Mucosa of gallbladder (tissue), 1 donor: ENCODE data around the gene ZNF248. TPM values are rescaled to one million over a fixed set of nuclear protein-coding genes. Genes with fewer than 3 reads are reported as not detected.
"Not testable (repeated sequence)": the region's sequence is repeated elsewhere in the genome, so short reads cannot be mapped to it uniquely, and the experiment has no call there.

Source experiments
- DNase-seq: peaks from one replicate; pipeline ENCODE4 v3.0.0-alpha.2; 2020; ENCODE audit warnings: low spot score
- total RNA-seq: library from RNA; stranded (reverse); gene quantifications from one replicate; pipeline ENCODE4 v1.2.1, GENCODE V29; 2021
- donor health status: DM: no; HTN: no; CAD: no.

ZNF248 gene
- 13.6 TPM for total RNA-seq

- peak; percentile 97 for DNase-seq
Observed at GRCh38 chr10:37857287-37858211, at the start of gene ZNF248. ZNF248 (minus strand) TSS chr10:37857610; CDS start chr10:37856310, 1,300 bp downstream.

GRCh38 chr10:37906382-37906781 lies 49.0 kb upstream of the ZNF248 start:
- no peak for DNase-seq

GRCh38 chr10:37896436-37896835 lies 39.0 kb upstream of the ZNF248 start:
- DNase-seq, result no peak

- no peak for DNase-seq
Observed at GRCh38 chr10:37895674-37896073, 38.3 kb upstream of the ZNF248 start.

- no peak for DNase-seq
Observed at GRCh38 chr10:37885850-37886249, 28.4 kb upstream of the ZNF248 start.

GRCh38 chr10:37872955-37873354 lies 15.5 kb upstream of the ZNF248 start:
- no peak for DNase-seq

GRCh38 chr10:37872283-37872682 lies 14.9 kb upstream of the ZNF248 start:
- DNase-seq, result no peak

GRCh38 chr10:37871568-37872251 lies 14.3 kb upstream of the ZNF248 start:
- no peak for DNase-seq

- no peak for DNase-seq
Observed at GRCh38 chr10:37871143-37871542, 13.7 kb upstream of the ZNF248 start.

- DNase-seq, result no peak
Observed at GRCh38 chr10:37868796-37869195, 11.4 kb upstream of the ZNF248 start.

- no peak for DNase-seq
Observed at GRCh38 chr10:37865957-37866803, 8.8 kb upstream of the ZNF248 start.

- DNase-seq, result no peak
Observed at GRCh38 chr10:37865264-37865663, 7.9 kb upstream of the ZNF248 start.

GRCh38 chr10:37860494-37861190 lies 3.2 kb upstream of the ZNF248 start:
- DNase-seq, result no peak

- DNase-seq, result not testable (repeated sequence)
Observed at GRCh38 chr10:37859270-37859669, 1.9 kb upstream of the ZNF248 start.

GRCh38 chr10:37856881-37857286 lies 526 bp downstream of the ZNF248 start:
- peak; percentile 22 for DNase-seq

- no peak for DNase-seq
Observed at GRCh38 chr10:37855636-37856035, 1.8 kb downstream of the ZNF248 start.

- no peak for DNase-seq
Observed at GRCh38 chr10:37854626-37855025, 2.8 kb downstream of the ZNF248 start.

- DNase-seq, result no peak
Observed at GRCh38 chr10:37844644-37845043, 12.8 kb downstream of the ZNF248 start.

- DNase-seq, result no peak
Observed at GRCh38 chr10:37839243-37839642, 18.2 kb downstream of the ZNF248 start.

- DNase-seq, result no peak
Observed at GRCh38 chr10:37831495-37832333, 25.7 kb downstream of the ZNF248 start.
